Measurements from ENCODE around the gene UBE2O. TPM values are rescaled to one million over a fixed set of nuclear protein-coding genes. Genes with fewer than 3 reads are reported as not detected.

Gene UBE2O
- total RNA-seq, 2 experiments from 2014 or later = 28.4 to 31.6 TPM

- Mint-ChIP-seq H3K4me3 (no peak overlapping the region), H3K27ac (no peak overlapping the region), H3K36me3 (ENCODE audit: low read depth) (peaks cover 22% of the 10 kb centered on the region), H3K4me1 (ENCODE audit: low read depth) (no peaks in the 10 kb centered on the region), H3K9me3 (ENCODE audit: insufficient read depth) (no peaks in the 10 kb centered on the region), H3K27me3 (ENCODE audit: low read depth) (no peaks in the 10 kb centered on the region)
- POLR2A ChIA-PET = no interaction called here
- CTCF ChIA-PET = no interaction called here
- ATAC-seq (no peak), DNase-seq (no peak)
These were observed 19.8 kb upstream of the UBE2O start for GRCh38 chr17:76472726-76473125.

GRCh38 chr17:76472258-76472645 is 19.3 kb upstream of the UBE2O start:
- no peak for ATAC-seq
- Mint-ChIP-seq H3K27ac (no peak overlapping the region), H3K4me1 (ENCODE audit: low read depth) (no peaks in the 10 kb centered on the region), H3K4me3 (no peak overlapping the region), H3K36me3 (ENCODE audit: low read depth) (peaks cover 22% of the 10 kb centered on the region), H3K9me3 (ENCODE audit: insufficient read depth) (no peaks in the 10 kb centered on the region), H3K27me3 (ENCODE audit: low read depth) (no peaks in the 10 kb centered on the region)
- CTCF ChIA-PET = no interaction called here
- DNase-seq = no peak
- POLR2A ChIA-PET = no interaction called here

- ChIA-PET CTCF (no interaction called here), POLR2A (no interaction called here)
- ATAC-seq (no peak), DNase-seq (no peak)
- Mint-ChIP-seq H3K4me1 (ENCODE audit: low read depth) (no peaks in the 10 kb centered on the region), H3K27me3 (ENCODE audit: low read depth) (no peaks in the 10 kb centered on the region), H3K4me3 (no peak overlapping the region), H3K9me3 (ENCODE audit: insufficient read depth) (no peaks in the 10 kb centered on the region), H3K36me3 (ENCODE audit: low read depth) (peaks cover 22% of the 10 kb centered on the region), H3K27ac (no peak overlapping the region)
These were observed 18.7 kb upstream of the UBE2O start for GRCh38 chr17:76471498-76472257.

- H3K36me3 Mint-ChIP-seq (ENCODE audit: low read depth) = peaks cover 19% of the 10 kb centered on the region
- no peaks in the 10 kb centered on the region for H3K9me3 Mint-ChIP-seq (ENCODE audit: insufficient read depth)
- H3K27ac Mint-ChIP-seq = no peak overlapping the region
- H3K4me3 Mint-ChIP-seq = no peak overlapping the region
- ChIA-PET CTCF (interaction anchor here (13.6 kb wide), 1 partner anchor 33 kb away, joined by 184 read pairs; the partner anchor contains the start of gene RHBDF2), POLR2A (no interaction called here)
- ATAC-seq (no peak), DNase-seq (no peak)
- H3K4me1 Mint-ChIP-seq (ENCODE audit: low read depth) = peaks cover 9% of the 10 kb centered on the region
- no peaks in the 10 kb centered on the region for H3K27me3 Mint-ChIP-seq (ENCODE audit: low read depth)
These were observed 17.2 kb upstream of the UBE2O start for GRCh38 chr17:76469991-76470739.

GRCh38 chr17:76469076-76469990 is 16.4 kb upstream of the UBE2O start:
- Mint-ChIP-seq H3K9me3 (ENCODE audit: insufficient read depth) (no peaks in the 10 kb centered on the region), H3K27ac (no peak overlapping the region), H3K4me1 (ENCODE audit: low read depth) (peaks cover 9% of the 10 kb centered on the region), H3K36me3 (ENCODE audit: low read depth) (peaks cover 14% of the 10 kb centered on the region), H3K27me3 (ENCODE audit: low read depth) (no peaks in the 10 kb centered on the region), H3K4me3 (no peak overlapping the region)
- POLR2A ChIA-PET = no interaction called here
- DNase-seq (no peak), ATAC-seq (no peak)
- CTCF ChIA-PET = interaction anchor here (1.4 to 13.6 kb wide), 2 partner anchors 34 to 41 kb away, joined by 3 to 184 read pairs; partner anchors contain the start of gene RHBDF2

- Mint-ChIP-seq H3K27ac (no peak overlapping the region), H3K9me3 (ENCODE audit: insufficient read depth) (no peaks in the 10 kb centered on the region), H3K36me3 (ENCODE audit: low read depth) (peaks cover 14% of the 10 kb centered on the region), H3K4me3 (no peak overlapping the region), H3K4me1 (ENCODE audit: low read depth) (peaks cover 9% of the 10 kb centered on the region), H3K27me3 (ENCODE audit: low read depth) (no peaks in the 10 kb centered on the region)
- POLR2A ChIA-PET = interaction anchor here (2.2 kb wide), 1 partner anchor 24 kb away, joined by 8 read pairs; no protein-coding TSS in a partner anchor
- CTCF ChIA-PET = interaction anchor here (1.0 to 13.6 kb wide), 5 partner anchors 24 to 78 kb away, joined by 3 to 184 read pairs (median 7); partner anchors contain the start of gene RHBDF2
- ATAC-seq (no peak), DNase-seq (no peak)
These were observed 15.7 kb upstream of the UBE2O start for GRCh38 chr17:76468634-76469010.

- ATAC-seq = no peak
- peaks cover 9% of the 10 kb centered on the region for H3K4me1 Mint-ChIP-seq (ENCODE audit: low read depth)
- ChIA-PET POLR2A (interaction anchor here (2.2 kb wide), 1 partner anchor 25 kb away, joined by 8 read pairs; no protein-coding TSS in a partner anchor), CTCF (interaction anchor here (1.0 to 13.6 kb wide), 9 partner anchors 9 to 79 kb away, joined by 3 to 184 read pairs (median 7); partner anchors contain the start of genes RHBDF2 and UBE2O)
- H3K4me3 Mint-ChIP-seq = no peak overlapping the region
- H3K9me3 Mint-ChIP-seq (ENCODE audit: insufficient read depth) = no peaks in the 10 kb centered on the region
- no peak overlapping the region for H3K27ac Mint-ChIP-seq
- H3K27me3 Mint-ChIP-seq (ENCODE audit: low read depth) = no peaks in the 10 kb centered on the region
- peaks cover 8% of the 10 kb centered on the region for H3K36me3 Mint-ChIP-seq (ENCODE audit: low read depth)
- no peak for DNase-seq
These were observed 15.1 kb upstream of the UBE2O start for GRCh38 chr17:76467809-76468633.

- no peak within 1 kb of the TSS for H3K27ac Mint-ChIP-seq
- ATAC-seq (no peak), DNase-seq (no peak)
- H3K4me3 Mint-ChIP-seq = no peak within 1 kb of the TSS
- peaks cover 6% of the 10 kb centered on the region for H3K36me3 Mint-ChIP-seq (ENCODE audit: low read depth)
- peaks cover 9% of the 10 kb centered on the region for H3K4me1 Mint-ChIP-seq (ENCODE audit: low read depth)
- ChIA-PET POLR2A (interaction anchor here (0.9 to 2.2 kb wide), 2 partner anchors 25 to 35 kb away, joined by 4 to 8 read pairs; no protein-coding TSS in a partner anchor), CTCF (interaction anchor here (0.7 to 13.6 kb wide), 12 partner anchors 9 to 80 kb away, joined by 3 to 184 read pairs (median 5); partner anchors contain the start of genes RHBDF2 and UBE2O)
- no peaks in the 10 kb centered on the region for H3K27me3 Mint-ChIP-seq (ENCODE audit: low read depth)
- H3K9me3 Mint-ChIP-seq (ENCODE audit: insufficient read depth) = no peaks in the 10 kb centered on the region
These were observed 14.4 kb upstream of the UBE2O start, which contains the start of gene AANAT for GRCh38 chr17:76467366-76467765. Gene AANAT, plus strand, starts transcription at chr17:76467603. Its CDS starts 1,144 bp downstream, at chr17:76468747.

GRCh38 chr17:76466775-76467130 is 13.8 kb upstream of the UBE2O start:
- Mint-ChIP-seq H3K27me3 (ENCODE audit: low read depth) (no peaks in the 10 kb centered on the region), H3K4me3 (no peak overlapping the region), H3K36me3 (ENCODE audit: low read depth) (peaks cover 5% of the 10 kb centered on the region), H3K4me1 (ENCODE audit: low read depth) (peaks cover 9% of the 10 kb centered on the region), H3K27ac (no peak overlapping the region), H3K9me3 (ENCODE audit: insufficient read depth) (no peaks in the 10 kb centered on the region)
- ATAC-seq = no peak
- DNase-seq = no peak
- CTCF ChIA-PET = interaction anchor here (0.7 to 13.6 kb wide), 14 partner anchors 8 to 80 kb away, joined by 3 to 184 read pairs (median 4); partner anchors contain the start of genes RHBDF2 and UBE2O
- POLR2A ChIA-PET = interaction anchor here (0.9 to 2.2 kb wide), 2 partner anchors 26 to 36 kb away, joined by 4 to 8 read pairs; no protein-coding TSS in a partner anchor

- ChIA-PET POLR2A (interaction anchor here (0.8 kb wide), 1 partner anchor 9 kb away, joined by 3 read pairs; no protein-coding TSS in a partner anchor), CTCF (interaction anchor here (0.6 to 13.6 kb wide), 2 partner anchors 41 to 58 kb away, joined by 3 to 184 read pairs; partner anchors contain the start of gene RHBDF2)
- DNase-seq = no peak
- no peaks in the 10 kb centered on the region for H3K36me3 Mint-ChIP-seq (ENCODE audit: low read depth)
- H3K27ac Mint-ChIP-seq = no peak overlapping the region
- no peak overlapping the region for H3K4me3 Mint-ChIP-seq
- peaks cover 9% of the 10 kb centered on the region for H3K4me1 Mint-ChIP-seq (ENCODE audit: low read depth)
- no peaks in the 10 kb centered on the region for H3K27me3 Mint-ChIP-seq (ENCODE audit: low read depth)
- no peaks in the 10 kb centered on the region for H3K9me3 Mint-ChIP-seq (ENCODE audit: insufficient read depth)
- no peak for ATAC-seq
These were observed 9.8 kb upstream of the UBE2O start for GRCh38 chr17:76462556-76463290.

Data from activated CD8-positive, alpha-beta T cell treated with anti-CD3 and anti-CD28 coated beads, Interleukin-2, amount 10 ng/mL, durations not matched to agents 7 days and 5 days (primary cell).